HG03565 (cell line): ENCODE measurements around the gene NDUFB4.
"Not testable (repeated sequence)": the region's sequence is repeated elsewhere in the genome, so short reads cannot be mapped to it uniquely, and the experiment has no call there.

Experiments
- ATAC-seq: cut with Tn5 transposase; IDR thresholded peaks from one replicate; pipeline ENCODE4 v1.9.1; 2021; ENCODE audit warnings: mild to moderate bottlenecking, moderate library complexity; ENCODE audit not compliant: unreplicated experiment

Gene NDUFB4

DNA sequence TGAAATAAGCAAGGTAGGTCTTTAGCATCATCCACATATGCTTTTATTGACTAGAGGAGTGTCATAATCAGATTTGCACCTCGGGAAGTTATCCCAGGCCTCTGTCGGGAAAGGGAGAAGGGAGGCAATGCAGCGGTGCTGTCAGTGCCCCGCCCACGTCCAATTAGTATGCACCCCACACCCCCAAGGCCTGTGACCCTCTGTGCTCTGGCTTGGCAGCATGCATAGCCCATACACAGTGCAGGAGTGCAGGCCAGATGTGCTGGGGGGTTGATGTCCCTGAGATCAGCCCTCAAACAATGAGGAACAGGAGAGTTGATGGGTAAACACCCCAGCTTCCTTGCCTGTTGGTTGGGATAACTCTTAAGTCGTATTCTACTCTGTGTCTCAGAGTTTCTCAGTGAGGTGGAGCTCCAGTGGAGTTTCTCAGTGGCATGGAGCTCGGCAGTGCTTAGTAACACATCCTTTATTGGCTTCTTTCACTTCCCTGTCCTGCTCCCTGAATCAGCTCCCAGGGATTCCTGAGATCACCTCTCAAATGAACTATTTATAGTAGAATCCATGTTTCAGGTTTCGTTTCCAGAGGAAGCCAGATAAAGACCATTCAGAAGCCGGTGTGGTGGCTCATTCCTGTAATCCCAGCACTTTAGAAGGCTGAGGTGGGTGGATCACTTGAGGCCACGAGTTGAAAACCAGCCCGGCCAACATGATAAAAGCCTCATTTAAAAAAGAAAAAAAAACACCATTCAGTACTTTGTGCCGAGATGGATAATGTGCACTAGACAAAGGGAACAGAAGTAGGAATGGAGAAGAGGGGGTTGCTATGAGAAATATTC lies 26.7 kb upstream of the NDUFB4 start:
- ATAC-seq = no peak

- ATAC-seq = no peak
These were observed 24.1 kb upstream of the NDUFB4 start for GRCh38 chr3:120572027-120572426.

GRCh38 chr3:120587332-120587975 lies 8.7 kb upstream of the NDUFB4 start:
- no peak for ATAC-seq

GRCh38 chr3:120595788-120596115 lies 384 bp upstream of the NDUFB4 start:
- ATAC-seq = no peak

DNA sequence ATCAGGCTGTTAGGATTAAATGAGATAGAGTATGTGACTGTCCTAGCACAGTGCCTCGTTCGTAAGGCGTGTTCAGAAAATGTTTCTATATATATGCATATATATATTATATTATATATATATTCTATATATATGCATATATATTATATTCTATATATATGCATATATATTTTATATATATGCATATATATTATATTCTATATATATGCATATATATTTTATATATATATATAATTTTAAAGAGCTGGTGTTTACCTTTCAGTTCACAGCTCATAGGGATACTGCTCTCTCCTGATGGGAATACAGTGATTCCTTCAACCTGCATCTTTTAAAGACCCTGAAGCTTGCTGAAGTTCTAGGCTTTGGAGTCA lies 702 bp downstream of the NDUFB4 start:
- ATAC-seq = no peak

DNA sequence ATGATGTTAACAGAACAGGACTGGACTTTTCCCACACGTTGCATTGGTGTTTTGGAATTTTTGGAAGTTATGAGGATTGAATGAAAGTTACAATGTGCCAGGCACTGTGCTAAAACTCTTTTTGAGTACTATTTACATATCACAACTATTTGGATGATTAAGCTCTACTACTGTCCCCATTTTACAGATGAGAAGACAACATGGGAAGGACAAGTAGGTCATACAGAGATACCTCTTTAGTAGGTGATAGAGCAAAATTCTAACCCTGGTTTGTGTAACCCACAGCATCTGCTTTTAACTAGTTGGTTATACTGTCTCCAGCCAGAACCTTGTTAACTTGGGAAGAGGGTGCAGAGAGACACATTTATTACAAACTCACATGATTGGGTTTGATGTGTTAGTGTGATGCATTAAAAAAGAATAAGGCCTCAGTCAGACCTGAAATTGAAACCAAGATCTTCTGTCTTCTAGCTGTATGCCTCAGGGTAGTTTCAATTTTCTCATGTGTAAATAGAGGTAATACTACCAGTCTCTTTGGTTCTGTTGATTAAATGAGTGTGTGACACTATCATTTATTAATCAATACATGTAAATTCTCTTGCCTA lies 1.4 kb downstream of the NDUFB4 start:
- peak; percentile 34 for ATAC-seq

GRCh38 chr3:120599211-120599610 lies 3.1 kb downstream of the NDUFB4 start:
- ATAC-seq = no peak

DNA sequence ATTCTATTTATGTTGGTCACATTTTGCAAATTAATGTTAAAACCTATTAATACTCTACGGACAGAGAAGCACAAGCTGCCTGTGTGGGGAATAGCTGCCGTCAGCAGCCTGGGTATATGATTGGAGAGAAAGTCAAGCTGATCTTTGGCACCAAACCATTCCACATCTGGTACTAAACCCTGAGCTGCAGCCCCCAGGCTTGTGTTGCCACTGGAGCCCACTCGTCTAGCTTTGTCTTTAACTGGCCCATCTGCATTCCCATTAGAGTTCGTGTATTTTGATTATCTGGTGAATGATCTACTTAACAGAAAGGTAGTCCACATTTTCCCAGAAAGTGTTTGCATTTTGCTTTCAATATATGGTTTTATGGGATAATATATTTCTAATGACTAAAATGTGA lies 5.4 kb downstream of the NDUFB4 start:
- no peak for ATAC-seq

- no peak for ATAC-seq
These were observed 6.5 kb downstream of the NDUFB4 start for GRCh38 chr3:120602682-120603081.

GRCh38 chr3:120604382-120604781 lies 8.2 kb downstream of the NDUFB4 start:
- no peak for ATAC-seq

DNA sequence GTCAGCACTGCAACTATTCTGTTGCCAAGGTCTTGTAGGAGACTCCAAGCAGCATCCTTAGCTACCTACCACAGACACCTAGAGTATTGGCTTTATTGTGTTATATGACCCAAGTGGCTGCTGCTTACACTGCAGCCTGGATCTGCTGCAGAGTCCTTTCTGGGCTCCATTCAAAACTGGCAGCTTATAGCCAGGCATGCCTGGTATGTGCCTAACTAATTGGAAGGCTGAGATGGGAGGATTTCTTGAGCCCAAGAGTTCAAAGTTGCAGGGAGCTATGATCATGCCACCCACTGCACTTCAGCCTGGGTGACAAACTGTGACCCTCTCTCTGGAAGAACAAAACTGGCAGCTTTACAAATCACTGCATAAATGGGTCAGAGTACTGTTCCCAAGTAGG lies 8.6 kb downstream of the NDUFB4 start:
- no peak for ATAC-seq

DNA sequence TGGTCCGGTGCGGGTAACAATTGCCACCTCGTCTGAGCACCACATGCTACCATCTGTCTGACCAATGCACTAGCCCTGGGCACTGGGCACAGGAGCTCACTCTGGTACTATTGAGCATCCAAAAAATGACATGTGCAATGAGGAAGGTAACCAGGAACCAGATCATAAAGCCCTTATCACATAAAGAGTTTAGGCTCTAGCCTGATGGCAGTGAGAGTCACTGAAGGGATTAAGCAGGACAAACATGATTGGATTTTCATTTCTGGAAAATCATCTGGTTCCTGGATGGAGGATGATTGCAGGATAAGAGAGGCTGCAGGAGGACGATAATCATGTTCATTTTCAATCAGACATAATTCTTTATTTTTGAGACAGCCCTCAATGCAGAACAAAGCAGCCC lies 12.4 kb downstream of the NDUFB4 start:
- no peak for ATAC-seq

DNA sequence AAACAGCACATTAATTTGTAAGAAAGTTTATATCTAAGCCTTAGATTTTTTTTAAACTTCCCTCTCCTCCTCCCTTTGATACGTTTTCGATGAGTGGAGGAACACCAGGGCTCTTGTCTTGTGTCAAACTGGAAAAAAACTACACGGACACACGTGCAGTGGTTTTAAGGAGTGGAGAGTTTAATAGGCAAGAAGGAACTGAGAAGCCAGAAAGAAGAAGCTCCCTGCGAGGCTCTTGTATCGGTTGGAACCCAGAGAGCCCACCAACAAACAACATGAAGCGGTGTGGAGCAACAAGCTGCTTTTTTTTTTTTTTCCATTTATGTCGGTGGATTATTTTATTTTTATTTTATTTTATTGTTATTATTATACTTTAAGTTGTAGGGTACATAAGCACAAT lies 18.6 kb downstream of the NDUFB4 start:
- ATAC-seq = no peak

DNA sequence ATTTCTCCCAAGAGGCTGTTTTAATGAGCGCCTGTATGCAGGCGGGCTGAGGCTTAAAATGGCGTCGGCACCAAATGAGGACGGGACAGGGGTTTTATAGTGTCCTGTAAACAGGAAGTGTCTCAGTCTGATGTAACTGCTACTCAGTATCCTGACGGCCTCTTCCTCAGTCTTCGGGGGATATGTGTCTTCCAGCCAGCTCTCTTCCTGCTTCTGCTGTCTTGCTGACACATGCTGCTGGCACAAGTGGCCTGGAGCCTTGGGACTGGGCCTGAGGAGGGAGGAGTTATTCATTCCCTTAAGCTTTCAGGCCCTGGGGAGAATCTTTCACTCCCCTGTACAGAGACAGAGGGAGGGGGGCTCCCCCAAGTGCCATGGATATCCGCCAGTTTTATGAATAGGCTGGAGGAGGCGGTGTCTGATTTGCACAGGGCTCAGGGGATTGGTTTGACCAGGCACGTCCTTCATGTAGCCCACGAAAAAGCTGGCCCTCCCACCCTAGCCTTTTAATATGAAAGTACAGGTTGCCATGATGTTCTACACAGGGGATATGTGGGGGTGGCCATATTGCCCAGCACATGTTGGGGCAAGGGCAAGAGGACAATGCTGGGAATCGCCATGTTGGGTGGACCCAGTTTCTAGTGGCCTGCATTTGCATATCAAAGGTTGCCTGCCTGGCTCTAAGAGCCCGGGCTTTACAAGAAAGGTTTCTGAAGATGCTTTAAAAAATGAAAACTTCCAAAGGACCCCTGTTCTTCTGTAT lies 19.9 kb downstream of the NDUFB4 start:
- ATAC-seq = no peak

DNA sequence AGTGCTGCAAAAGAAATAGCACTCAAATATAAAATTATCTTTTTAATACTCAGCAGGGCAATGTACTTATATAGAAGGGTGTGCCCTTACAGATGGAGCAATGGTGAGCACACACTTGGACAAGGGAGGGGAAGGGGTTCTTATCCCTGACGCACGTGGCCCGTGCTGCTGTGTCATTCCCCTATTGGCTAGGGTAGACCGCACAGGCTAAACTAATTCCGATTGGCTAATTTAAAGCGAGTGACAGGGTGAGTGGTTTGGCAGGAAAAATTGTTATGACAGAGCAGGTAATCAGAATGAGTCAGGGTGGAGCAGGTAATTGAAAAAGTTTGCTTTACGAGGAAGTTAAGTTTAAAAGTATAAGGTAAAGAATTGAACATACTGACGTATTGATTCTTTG lies 20.6 kb downstream of the NDUFB4 start:
- ATAC-seq = not testable (repeated sequence)

GRCh38 chr3:120622457-120622856 lies 26.3 kb downstream of the NDUFB4 start:
- ATAC-seq = no peak

- no peak for ATAC-seq
These were observed 27.0 kb downstream of the NDUFB4 start for GRCh38 chr3:120622870-120623726.

DNA sequence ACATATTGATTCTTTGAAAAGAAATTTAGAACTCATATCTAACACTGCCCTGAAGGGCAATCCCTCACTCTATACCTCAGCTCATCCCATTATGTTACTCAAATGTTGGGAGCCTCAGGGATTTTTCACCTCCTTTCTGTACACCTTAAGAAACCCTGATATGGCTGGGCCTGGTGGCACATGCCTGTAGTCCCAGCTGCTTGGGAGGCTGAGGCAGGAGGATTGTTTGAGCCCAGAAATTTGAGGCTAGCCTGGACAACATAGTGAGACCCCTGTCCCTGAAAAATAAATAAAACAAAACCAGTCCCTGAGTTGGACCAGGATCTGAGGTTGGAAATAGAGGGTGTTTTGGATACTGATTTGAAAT lies 27.6 kb downstream of the NDUFB4 start:
- no peak for ATAC-seq

GRCh38 chr3:120625159-120625586 lies 29.0 kb downstream of the NDUFB4 start:
- ATAC-seq = no peak

- no peak for ATAC-seq
These were observed 38.4 kb downstream of the NDUFB4 start for GRCh38 chr3:120634539-120634938.
